Colonic mucosa (tissue), 4 donors: ENCODE results near the gene CEP192. TPM values are rescaled to one million over a fixed set of nuclear protein-coding genes. Genes with fewer than 3 reads are reported as not detected.

Experiments
- DNase-seq: peaks from one replicate; pipeline ENCODE4 v3.0.0-alpha.2; 2020
- H3K27ac ChIP-seq: fragments of 200-600 bp; one replicate; pipeline ENCODE4 v1.8.0; 2021
- H3K27me3 ChIP-seq: fragments of 200-600 bp; one replicate; pipeline ENCODE4 v1.8.0; 2021
- H3K36me3 ChIP-seq: fragments of 200-600 bp; one replicate; pipeline ENCODE4 v1.8.0; 2021
- H3K4me1 ChIP-seq: fragments of 200-600 bp; one replicate; pipeline ENCODE4 v1.8.0; 2021; ENCODE audit warnings: mild to moderate bottlenecking
- H3K4me3 ChIP-seq: fragments of 200-600 bp; one replicate; pipeline ENCODE4 v1.8.0; 2021
- H3K9ac ChIP-seq, 2 donors: one replicate each; pipeline ENCODE4 v1.7.0; 2013; ENCODE audit warnings: control low read depth in 2 of 2, low read depth in 2 of 2, low read length in 2 of 2
- H3K9me3 ChIP-seq: fragments of 200-600 bp; one replicate; pipeline ENCODE4 v1.8.0; 2021
- intact Hi-C: fragments of 100-400 bp; cut with DNase I; formaldehyde crosslinking; loops from one replicate; pipeline ENCODE4 v1.14.1; 2022
- total RNA-seq, 2 donors: library from RNA; stranded (reverse); fragmentation: NEBNext Ultra II Directional in 1 of 2; extraction: Animal tissue kit (Norgen Biotek cat#: 25700) in 1 of 2; gene quantifications; one replicate each; pipeline ENCODE4 v1.2.1, GENCODE V29; 2021
- TF ChIP-seq, protein P1 (sequence below): fragments of 200-600 bp; IDR thresholded peaks from one replicate; pipeline ENCODE4 v1.8.0; 2022; ENCODE audit warnings: antibody characterized with exemption, mild to moderate bottlenecking
- donor health status: healthy.
- donor health status: DM: no; HTN: no; CAD: no.
- donor health status: DM: no; HTN: no; CAD: no.

Gene CEP192
- total RNA-seq, 2 donors from 2014 or later, result 23.7 to 26.9 TPM

- intact Hi-C loops, result loop anchor here (5.0 kb wide), 1 partner anchor 658 kb away; no protein-coding TSS in a partner anchor
- Histone ChIP-seq H3K27me3 (no peaks in the 10 kb centered on the region), H3K9me3 (no peaks in the 10 kb centered on the region), H3K4me3 (no peak overlapping the region), H3K27ac (no peak overlapping the region), H3K4me1 (no peaks in the 10 kb centered on the region), H3K36me3 (peaks cover 6% of the 10 kb centered on the region), H3K9ac (no peak overlapping the region)
- TF ChIP-seq, protein P1, sequence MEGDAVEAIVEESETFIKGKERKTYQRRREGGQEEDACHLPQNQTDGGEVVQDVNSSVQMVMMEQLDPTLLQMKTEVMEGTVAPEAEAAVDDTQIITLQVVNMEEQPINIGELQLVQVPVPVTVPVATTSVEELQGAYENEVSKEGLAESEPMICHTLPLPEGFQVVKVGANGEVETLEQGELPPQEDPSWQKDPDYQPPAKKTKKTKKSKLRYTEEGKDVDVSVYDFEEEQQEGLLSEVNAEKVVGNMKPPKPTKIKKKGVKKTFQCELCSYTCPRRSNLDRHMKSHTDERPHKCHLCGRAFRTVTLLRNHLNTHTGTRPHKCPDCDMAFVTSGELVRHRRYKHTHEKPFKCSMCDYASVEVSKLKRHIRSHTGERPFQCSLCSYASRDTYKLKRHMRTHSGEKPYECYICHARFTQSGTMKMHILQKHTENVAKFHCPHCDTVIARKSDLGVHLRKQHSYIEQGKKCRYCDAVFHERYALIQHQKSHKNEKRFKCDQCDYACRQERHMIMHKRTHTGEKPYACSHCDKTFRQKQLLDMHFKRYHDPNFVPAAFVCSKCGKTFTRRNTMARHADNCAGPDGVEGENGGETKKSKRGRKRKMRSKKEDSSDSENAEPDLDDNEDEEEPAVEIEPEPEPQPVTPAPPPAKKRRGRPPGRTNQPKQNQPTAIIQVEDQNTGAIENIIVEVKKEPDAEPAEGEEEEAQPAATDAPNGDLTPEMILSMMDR, result no peak
- DNase-seq, result no peak
These were observed 23.1 kb downstream of the CEP192 start for GRCh38 chr18:13014232-13014631.

DNA sequence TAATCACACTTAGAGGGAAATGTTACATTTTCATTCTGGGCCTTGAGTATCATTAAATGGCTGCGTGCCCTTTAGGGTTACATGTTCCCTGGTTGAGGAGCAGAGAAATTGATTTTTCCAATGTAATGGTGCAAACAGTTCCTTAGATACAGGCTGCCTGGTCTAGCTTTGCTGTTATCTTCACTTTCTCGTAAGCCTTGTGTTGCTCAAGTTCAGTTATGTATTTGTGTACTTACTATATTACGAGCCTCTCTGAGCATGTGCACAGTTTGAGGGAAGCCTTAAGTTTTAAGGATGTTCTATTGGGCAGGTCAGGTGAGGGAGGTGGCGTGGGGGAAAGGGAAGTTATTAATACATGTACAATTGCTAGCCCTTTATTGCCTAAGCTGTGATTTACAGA is 23.7 kb downstream of the CEP192 start:
- Histone ChIP-seq H3K36me3 (peaks cover 6% of the 10 kb centered on the region), H3K27me3 (no peaks in the 10 kb centered on the region), H3K9me3 (no peaks in the 10 kb centered on the region), H3K9ac (no peak overlapping the region), H3K27ac (no peak overlapping the region), H3K4me1 (no peaks in the 10 kb centered on the region), H3K4me3 (no peak overlapping the region)
- DNase-seq, result no peak
- TF ChIP-seq, protein P1, result no peak
- intact Hi-C loops, result loop anchor here (5.0 kb wide), 1 partner anchor 657 kb away; no protein-coding TSS in a partner anchor

DNA sequence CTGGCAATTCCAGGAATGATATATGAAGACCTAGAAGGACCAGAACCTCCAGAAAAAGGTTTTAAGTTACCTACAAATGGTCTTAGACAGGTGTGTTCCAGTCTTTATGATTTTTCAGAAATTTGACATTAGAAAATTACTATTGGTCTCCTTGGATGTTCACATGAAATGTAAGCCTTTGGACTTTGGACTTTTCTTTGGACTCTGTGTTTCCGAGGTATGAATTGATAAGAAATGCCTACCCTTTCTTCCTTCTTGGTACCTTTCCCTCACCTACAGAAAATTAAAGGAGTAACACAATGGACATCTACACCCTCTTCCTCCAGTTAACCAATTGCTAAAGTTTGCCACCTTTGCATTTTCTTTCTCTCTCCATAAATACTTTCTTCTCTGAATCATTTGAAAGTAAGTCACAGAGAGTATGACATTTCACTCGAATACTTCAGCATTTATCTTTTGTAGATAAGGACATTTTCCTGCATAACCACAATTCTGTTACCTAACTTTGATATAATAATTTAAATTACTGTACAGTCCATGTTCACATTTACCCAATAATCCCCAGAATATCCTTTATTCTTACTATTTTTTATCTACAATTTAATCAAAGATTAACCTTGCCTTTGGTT is 26.2 kb downstream of the CEP192 start:
- Histone ChIP-seq H3K27me3 (no peaks in the 10 kb centered on the region), H3K36me3 (peaks cover 6% of the 10 kb centered on the region), H3K9ac (no peak overlapping the region), H3K9me3 (no peaks in the 10 kb centered on the region), H3K27ac (no peak overlapping the region), H3K4me1 (no peaks in the 10 kb centered on the region), H3K4me3 (no peak overlapping the region)
- intact Hi-C loops, result no loop called here
- TF ChIP-seq, protein P1, result no peak
- DNase-seq, result no peak

DNA sequence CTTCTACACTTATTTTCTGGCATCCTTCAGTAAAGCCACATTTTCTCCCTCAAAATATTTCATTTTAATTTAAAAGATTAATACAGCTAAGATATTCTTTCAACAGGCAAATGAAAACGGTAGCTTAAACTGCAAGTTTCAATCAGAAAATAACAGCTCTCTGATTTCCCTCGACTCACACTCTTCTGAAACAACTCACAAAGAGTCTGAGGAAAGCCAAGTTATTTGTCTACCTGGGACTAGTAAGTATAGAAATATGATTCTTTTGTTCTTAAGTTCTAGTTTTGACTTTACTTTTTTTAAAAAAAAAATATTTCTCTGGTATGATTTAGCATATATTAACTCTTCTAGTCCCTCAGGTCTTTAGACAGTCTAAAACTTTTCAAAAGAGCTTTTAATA is 27.2 kb downstream of the CEP192 start:
- TF ChIP-seq, protein P1, result no peak
- Histone ChIP-seq H3K9ac (no peak overlapping the region), H3K9me3 (no peaks in the 10 kb centered on the region), H3K27ac (no peak overlapping the region), H3K4me1 (no peaks in the 10 kb centered on the region), H3K36me3 (peaks cover 6% of the 10 kb centered on the region), H3K4me3 (no peak overlapping the region), H3K27me3 (no peaks in the 10 kb centered on the region)
- intact Hi-C loops, result no loop called here
- DNase-seq, result no peak

- Histone ChIP-seq H3K36me3 (peaks cover 6% of the 10 kb centered on the region), H3K27ac (no peak overlapping the region), H3K4me1 (no peaks in the 10 kb centered on the region), H3K4me3 (no peak overlapping the region), H3K9ac (no peak overlapping the region), H3K27me3 (no peaks in the 10 kb centered on the region), H3K9me3 (no peaks in the 10 kb centered on the region)
- no peak for DNase-seq
- intact Hi-C loops, result no loop called here
- TF ChIP-seq, protein P1, result no peak
These were observed 28.1 kb downstream of the CEP192 start for GRCh38 chr18:13019301-13019700.
